Measurements from ENCODE around the gene KRTAP10-2. TPM values are rescaled to one million over a fixed set of nuclear protein-coding genes. Genes with fewer than 3 reads are reported as not detected.

Gene KRTAP10-2
- total and polyA plus RNA-seq, 2 experiments from 2014 or later = 0.24 TPM; not detected in 1

- no peak for TF ChIP-seq ZNF331 (CRISPR knock-in tag; IDR thresholded peaks at IDR 0.05; ENCODE audit: low read depth)
- no peak for TF ChIP-seq ETS1 (IDR thresholded peaks at IDR 0.05)
- no peak for TF ChIP-seq REST (IDR thresholded peaks at IDR 0.05; ENCODE audit: unreplicated experiment)
- TF ChIP-seq CREB1 (CRISPR knock-in tag; IDR thresholded peaks at IDR 0.05; ENCODE audit: low read depth) = no peak
- TF ChIP-seq POLR2AphosphoS5 (IDR thresholded peaks at IDR 0.05; ENCODE audit: low read depth) = no peak
Measured at GRCh38 chr21:44513389-44514217, 37.7 kb downstream of the KRTAP10-2 start (continued).

- no peaks in the 10 kb centered on the region for H3K79me2 ChIP-seq (replicated peaks; ENCODE audit: insufficient read depth)
- DNase-seq (ENCODE audit: low spot score) (no peak), ATAC-seq (no peak)
- H3K27ac Mint-ChIP-seq = no peak overlapping the region
- H4K20me1 ChIP-seq (replicated peaks; ENCODE audit: insufficient read depth) = no peaks in the 10 kb centered on the region
- 0 out of 2 replicates have a peak, but pooled peaks cover 4% of the 10 kb centered on the region for H3K9me2 ChIP-seq (ENCODE audit: insufficient read depth)
- H3K27me3 ChIP-seq (ENCODE audit: insufficient read depth) = no peaks in the 10 kb centered on the region
- H3K36me3 Mint-ChIP-seq (ENCODE audit: low read depth) = peaks cover 2% of the 10 kb centered on the region; the same call in 1 of the 3 replicates
- no peaks in the 10 kb centered on the region for H3K36me3 ChIP-seq (ENCODE audit: insufficient read depth)
- peaks cover under 1% of the 10 kb centered on the region; the same call in 1 of the 3 replicates for H3K9me3 Mint-ChIP-seq
- H3K4me2 ChIP-seq = no peak overlapping the region
- no peak overlapping the region for H3K4me3 Mint-ChIP-seq
- H3K27me3 Mint-ChIP-seq (ENCODE audit: insufficient read depth, low read depth, poor library complexity) = peaks cover 12% of the 10 kb centered on the region
- no peaks in the 10 kb centered on the region; the same call in 2 of the 3 replicates for H3K4me1 Mint-ChIP-seq
- H3F3A ChIP-seq (replicated peaks; ENCODE audit: low read depth) = no peaks in the 10 kb centered on the region
- no peaks in the 10 kb centered on the region for H3K4me1 ChIP-seq (ENCODE audit: insufficient read depth)
- no peak overlapping the region for H3K27ac ChIP-seq (ENCODE audit: low read depth)
- no peak overlapping the region for H3K4me3 ChIP-seq
- no peak overlapping the region for H2AFZ ChIP-seq
- TF ChIP-seq ZNF331 (CRISPR knock-in tag; IDR thresholded peaks at IDR 0.05; ENCODE audit: low read depth) (no peak), ZNF462 (CRISPR knock-in tag; IDR thresholded peaks at IDR 0.05) (no peak), EZH2 (IDR thresholded peaks at IDR 0.05; ENCODE audit: low read depth, unreplicated experiment) (no peak), CREB1 (CRISPR knock-in tag; IDR thresholded peaks at IDR 0.05; ENCODE audit: low read depth) (no peak), STAT1 (IDR thresholded peaks at IDR 0.05; ENCODE audit: unreplicated experiment) (no peak)
Measured at GRCh38 chr21:44512496-44513388, 38.6 kb downstream of the KRTAP10-2 start.

Measured in GM23338 (cell line).